Measurements from ENCODE around the gene MZF1. TPM values are rescaled to one million over a fixed set of nuclear protein-coding genes. Genes with fewer than 3 reads are reported as not detected.
"Not testable (repeated sequence)": the region's sequence is repeated elsewhere in the genome, so short reads cannot be mapped to it uniquely, and the experiment has no call there.

Gene MZF1
- total RNA-seq, 2 experiments from 2014 or later = 13.3 to 14.4 TPM

DNA sequence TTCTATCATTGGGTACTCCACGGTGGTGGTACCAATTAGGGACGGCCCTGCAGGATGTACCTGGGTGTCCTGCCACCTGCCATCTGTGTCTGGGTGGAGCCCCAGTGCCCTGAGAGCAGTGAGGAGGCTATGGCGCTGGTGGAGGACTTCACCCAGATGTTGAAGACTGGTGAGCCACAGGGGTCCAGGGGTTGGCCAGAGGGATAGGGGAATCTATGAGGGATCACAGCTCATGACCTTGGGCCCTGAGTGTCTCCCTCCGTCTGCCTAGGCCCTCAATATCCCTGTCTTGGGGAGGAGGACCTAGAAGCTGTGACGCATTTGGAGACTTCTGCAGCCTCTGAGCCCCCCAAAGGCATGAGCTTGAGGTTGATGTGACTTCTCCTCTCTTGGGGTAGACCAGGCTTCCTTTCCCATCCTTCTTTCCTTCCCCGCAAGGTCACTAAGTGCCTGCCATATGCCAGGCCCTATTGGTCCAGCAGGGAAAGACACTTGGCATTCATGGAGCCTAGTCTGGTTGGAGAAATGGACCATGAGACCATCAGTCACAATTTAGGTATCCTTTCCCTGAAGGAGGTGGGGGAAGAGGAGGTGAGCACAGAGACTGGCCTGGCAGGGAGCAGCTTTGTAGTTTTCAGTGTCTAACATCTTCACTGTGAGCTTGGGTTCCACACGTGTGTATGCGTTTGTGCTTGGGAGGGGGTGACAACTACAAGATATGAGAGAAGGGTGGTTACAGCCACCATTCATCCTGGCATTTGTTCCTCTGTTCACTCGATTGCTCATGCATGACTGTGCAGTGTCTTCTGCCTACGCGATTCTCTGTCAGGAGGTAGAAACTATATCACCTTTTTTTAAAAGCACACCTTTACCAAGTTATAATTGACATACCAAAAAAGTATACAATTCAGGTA, 5.1 kb upstream of the MZF1 start:
- Mint-ChIP-seq H3K4me3 (no peak overlapping the region), H3K9me3 (no peaks in the 10 kb centered on the region), H3K27me3 (no peaks in the 10 kb centered on the region), H3K36me3 (peaks cover 13% of the 10 kb centered on the region), H3K27ac (peak overlapping the region; percentile 64), H3K4me1 (ENCODE audit: low read depth) (peaks cover 52% of the 10 kb centered on the region)
- intact Hi-C loops (cut with micrococcal nuclease) = no loop called here
- peak; percentile 61 for DNase-seq
- ChIA-PET POLR2A (interaction anchor here (1.2 to 1.7 kb wide), 2 partner anchors 17 to 59 kb away, joined by 6 to 7 read pairs; partner anchors contain the start of gene ZBTB45), CTCF (interaction anchor here (3.2 to 5.3 kb wide), 3 partner anchors 58 to 65 kb away, joined by 33 to 65 read pairs (median 43); partner anchors contain the start of gene ZBTB45)

- intact Hi-C loops (cut with micrococcal nuclease); H3K4me3 Mint-ChIP-seq; H3K36me3 Mint-ChIP-seq; H3K27me3 Mint-ChIP-seq; H3K9me3 Mint-ChIP-seq: not testable (repeated sequence)
- POLR2A ChIA-PET = interaction anchor here (1.7 kb wide), 1 partner anchor 58 kb away, joined by 7 read pairs; the partner anchor contains the start of gene ZBTB45
- H3K27ac Mint-ChIP-seq = peak overlapping the region; percentile 64
- H3K4me1 Mint-ChIP-seq (ENCODE audit: low read depth) = peaks cover 52% of the 10 kb centered on the region
- DNase-seq = peak; percentile 19
- CTCF ChIA-PET = interaction anchor here (3.2 kb wide), 1 partner anchor 58 kb away, joined by 33 read pairs; the partner anchor contains the start of gene ZBTB45
Observed at GRCh38 chr19:58577581-58577980, 4.4 kb upstream of the MZF1 start.

- no peaks in the 10 kb centered on the region for H3K9me3 Mint-ChIP-seq
- intact Hi-C loops (cut with micrococcal nuclease) = no loop called here
- peak overlapping the region; percentile 88 for H3K4me3 Mint-ChIP-seq
- peak overlapping the region; percentile 94 for H3K27ac Mint-ChIP-seq
- peaks cover 51% of the 10 kb centered on the region for H3K4me1 Mint-ChIP-seq (ENCODE audit: low read depth)
- DNase-seq = peak; percentile 90
- H3K36me3 Mint-ChIP-seq = no peaks in the 10 kb centered on the region
- POLR2A ChIA-PET = interaction anchor here (1.2 to 3.1 kb wide), 8 partner anchors 13 to 167 kb away, joined by 4 to 16 read pairs (median 8); partner anchors contain the start of genes CHMP2A, TRIM28, UBE2M and ZBTB45
- no peaks in the 10 kb centered on the region for H3K27me3 Mint-ChIP-seq
- CTCF ChIA-PET = interaction anchor here (0.8 to 3.2 kb wide), 8 partner anchors 13 to 124 kb away, joined by 3 to 33 read pairs (median 5); partner anchors contain the start of genes CHMP2A, UBE2M, ZBTB45 and ZNF324B
Observed at GRCh38 chr19:58575183-58576041, 2.3 kb upstream of the MZF1 start.

GRCh38 chr19:58573658-58574164, 576 bp upstream of the MZF1 start:
- Mint-ChIP-seq H3K27ac (peak overlapping the region; percentile 100), H3K4me3 (peak overlapping the region; percentile 96), H3K36me3 (no peaks in the 10 kb centered on the region), H3K9me3 (no peaks in the 10 kb centered on the region), H3K27me3 (no peaks in the 10 kb centered on the region), H3K4me1 (ENCODE audit: low read depth) (peaks cover 39% of the 10 kb centered on the region)
- POLR2A ChIA-PET = interaction anchor here (2.4 kb wide), 1 partner anchor 19 kb away, joined by 16 read pairs; the partner anchor contains the start of gene CHMP2A
- intact Hi-C loops (cut with micrococcal nuclease) = loop anchor here (1.0 kb wide), 5 partner anchors 14 to 133 kb away; partner anchors contain the start of genes CHMP2A, TRIM28, ZBTB45 and ZNF132
- CTCF ChIA-PET = no interaction called here
- no peak for DNase-seq

GRCh38 chr19:58572026-58572817, 913 bp downstream of the MZF1 start:
- Mint-ChIP-seq H3K36me3 (peaks cover 2% of the 10 kb centered on the region), H3K4me3 (peak overlapping the region; percentile 96), H3K4me1 (ENCODE audit: low read depth) (peaks cover 29% of the 10 kb centered on the region), H3K27me3 (no peaks in the 10 kb centered on the region), H3K9me3 (no peaks in the 10 kb centered on the region), H3K27ac (peak overlapping the region; percentile 100)
- POLR2A ChIA-PET = interaction anchor here (1.0 to 2.6 kb wide), 4 partner anchors 10 to 52 kb away, joined by 4 to 13 read pairs (median 8); partner anchors contain the start of genes CHMP2A and ZBTB45
- no peak for DNase-seq
- intact Hi-C loops (cut with micrococcal nuclease) = loop anchor here (1.0 kb wide), 1 partner anchor 267 kb away; the partner anchor contains the start of gene ERVK3-1
- CTCF ChIA-PET = interaction anchor here (1.0 to 1.3 kb wide), 6 partner anchors 8 to 73 kb away, joined by 3 to 7 read pairs (median 3); partner anchors contain the start of gene ZBTB45

- Mint-ChIP-seq H3K27ac (no peak overlapping the region), H3K36me3 (peaks cover 4% of the 10 kb centered on the region), H3K9me3 (no peaks in the 10 kb centered on the region), H3K4me3 (no peak overlapping the region), H3K27me3 (no peaks in the 10 kb centered on the region), H3K4me1 (ENCODE audit: low read depth) (peaks cover 28% of the 10 kb centered on the region)
- ChIA-PET POLR2A (interaction anchor here (1.0 to 2.6 kb wide), 4 partner anchors 9 to 52 kb away, joined by 4 to 13 read pairs (median 8); partner anchors contain the start of genes CHMP2A and ZBTB45), CTCF (interaction anchor here (1.0 to 1.3 kb wide), 5 partner anchors 9 to 73 kb away, joined by 3 to 7 read pairs (median 3); partner anchors contain the start of gene ZBTB45)
- DNase-seq = no peak
- intact Hi-C loops (cut with micrococcal nuclease) = no loop called here
Observed at GRCh38 chr19:58571575-58571947, 1.6 kb downstream of the MZF1 start.

- ChIA-PET POLR2A (interaction anchor here (0.7 to 2.6 kb wide), 3 partner anchors 9 to 57 kb away, joined by 3 to 13 read pairs (median 11); partner anchors contain the start of gene CHMP2A), CTCF (interaction anchor here (1.0 to 1.1 kb wide), 2 partner anchors 10 to 51 kb away, joined by 3 to 4 read pairs; partner anchors contain the start of gene ZBTB45)
- Mint-ChIP-seq H3K4me3 (no peak overlapping the region), H3K27ac (no peak overlapping the region), H3K27me3 (no peaks in the 10 kb centered on the region), H3K36me3 (peaks cover 7% of the 10 kb centered on the region), H3K9me3 (no peaks in the 10 kb centered on the region), H3K4me1 (ENCODE audit: low read depth) (peaks cover 26% of the 10 kb centered on the region)
- DNase-seq = no peak
- intact Hi-C loops (cut with micrococcal nuclease) = no loop called here
Observed at GRCh38 chr19:58570770-58571574, 2.2 kb downstream of the MZF1 start.

DNA sequence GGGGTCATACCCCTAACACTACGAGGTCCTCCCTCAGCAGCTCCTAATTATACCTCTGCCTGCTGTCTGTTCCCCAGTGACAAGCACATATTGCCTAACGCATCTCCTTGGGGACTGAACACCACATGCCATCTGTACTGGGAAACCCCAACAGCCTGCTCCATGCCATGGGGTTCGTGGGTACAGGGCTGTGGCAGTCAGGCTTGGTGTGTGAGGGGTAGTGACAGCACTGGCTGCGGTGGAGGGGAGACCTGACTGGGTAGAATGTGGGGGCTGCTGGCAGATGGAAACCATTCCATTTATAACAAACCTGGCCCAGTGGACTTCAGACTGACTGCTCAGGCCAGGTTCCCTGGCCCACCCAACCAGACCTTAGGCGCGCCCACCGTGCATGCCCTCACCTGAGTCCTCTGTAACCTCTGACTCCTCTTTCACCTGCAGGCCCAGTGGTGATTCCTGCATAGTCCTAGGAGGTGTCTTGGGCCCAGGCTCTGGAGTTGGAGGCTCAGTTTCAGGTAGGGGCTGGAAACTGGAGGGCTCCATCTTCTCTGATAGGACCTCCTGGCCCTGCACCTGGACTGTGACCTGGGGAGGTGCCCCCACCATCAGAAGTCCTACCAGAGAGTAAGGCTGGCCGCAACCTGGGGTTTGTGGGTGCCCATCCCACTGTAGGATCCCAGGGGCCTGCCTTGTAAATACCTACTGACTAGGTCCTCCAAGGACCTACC, 3.0 kb downstream of the MZF1 start:
- Mint-ChIP-seq H3K4me1 (ENCODE audit: low read depth) (peaks cover 23% of the 10 kb centered on the region), H3K36me3 (peaks cover 7% of the 10 kb centered on the region), H3K27ac (no peak overlapping the region), H3K27me3 (no peaks in the 10 kb centered on the region), H3K9me3 (no peaks in the 10 kb centered on the region), H3K4me3 (no peak overlapping the region)
- ChIA-PET CTCF (no interaction called here), POLR2A (no interaction called here)
- intact Hi-C loops (cut with micrococcal nuclease) = no loop called here
- no peak for DNase-seq

- no peak for DNase-seq
- H3K4me3 Mint-ChIP-seq = no peak overlapping the region
- POLR2A ChIA-PET = no interaction called here
- no peaks in the 10 kb centered on the region for H3K9me3 Mint-ChIP-seq
- H3K27me3 Mint-ChIP-seq = no peaks in the 10 kb centered on the region
- peaks cover 7% of the 10 kb centered on the region for H3K36me3 Mint-ChIP-seq
- H3K27ac Mint-ChIP-seq = no peak overlapping the region
- peaks cover 20% of the 10 kb centered on the region for H3K4me1 Mint-ChIP-seq (ENCODE audit: low read depth)
- intact Hi-C loops (cut with micrococcal nuclease) = no loop called here
- CTCF ChIA-PET = no interaction called here
Observed at GRCh38 chr19:58569191-58569942, 3.8 kb downstream of the MZF1 start.

Data from activated CD4-positive, alpha-beta memory T cell treated with anti-CD3 and anti-CD28 coated beads for 36 hours (primary cell).